SK-N-SH (cell line): Measurements from ENCODE around the gene PYY. TPM values are rescaled to one million over a fixed set of nuclear protein-coding genes. Genes with fewer than 3 reads are reported as not detected.

Experiments
- CTCF ChIA-PET: fragments of 300-600, 350-600 bp; formaldehyde crosslinking; extraction: SDS; loops from one replicate; lab custom pipeline; 2021; lab: Yijun Ruan, JAX
- POLR2A ChIA-PET: fragments of 350-600 bp; sonication (Branson Sonifier 250); formaldehyde crosslinking; extraction: SDS; loops from one replicate; lab custom pipeline; 2020; ENCODE audit warnings: antibody characterized with exemption, inconsistent platforms; lab: Yijun Ruan, JAX
- DNase-seq: peaks from one replicate; pipeline ENCODE4 v3.0.0; 2012
- H2AFZ ChIP-seq: fragments of 200-600 bp; sonication (generic); 2 replicates; pipeline ENCODE4 v1.8.1; 2016; ENCODE audit warnings: antibody characterized with exemption, mild to moderate bottlenecking, low read depth
- H3F3A ChIP-seq: fragments of 200-600 bp; sonication (generic); replicated peaks from 2 replicates; pipeline ENCODE3; 2016; ENCODE audit warnings: antibody characterized with exemption, mild to moderate bottlenecking; ENCODE audit not compliant: insufficient read depth
- H3K27ac ChIP-seq, 2 experiments: fragments of 200-500 bp in 1 of 2; fragments of 200-600 bp in 1 of 2; sonication (Bioruptor generic) in 1 of 2; sonication (generic), shearing (Covaris generic) in 1 of 2; 2 replicates each; pipeline versions ENCODE4 v1.5.1 to v1.6.1; 2014 to 2016; ENCODE audit warnings: low read depth in 2 of 2, inconsistent platforms in 1 of 2, low read length in 1 of 2, mild to moderate bottlenecking in 1 of 2, mixed read lengths in 1 of 2
- H3K27me3 ChIP-seq: fragments of 200-600 bp; sonication (generic), shearing (Covaris generic); 2 replicates; pipeline ENCODE4 v1.6.1; 2016; ENCODE audit warnings: mixed run types; ENCODE audit not compliant: insufficient read depth
- H3K36me3 ChIP-seq, 2 experiments: fragments of 200-500 bp in 1 of 2; fragments of 200-600 bp in 1 of 2; sonication (Bioruptor generic) in 1 of 2; sonication (generic) in 1 of 2; replicated peaks in 1 of 2; 2 replicates each; pipeline versions ENCODE3 to v1.5.1; 2014 to 2016; ENCODE audit warnings: low read length in 1 of 2, mild to moderate bottlenecking in 1 of 2; ENCODE audit not compliant: insufficient read depth in 2 of 2, control insufficient read depth in 1 of 2
- H3K4me1 ChIP-seq, 2 experiments: fragments of 200-500 bp in 1 of 2; fragments of 200-600 bp in 1 of 2; sonication (Bioruptor generic) in 1 of 2; sonication (generic), shearing (Covaris generic) in 1 of 2; 2 replicates each; pipeline versions ENCODE4 v1.5.1 to v1.6.1; 2014 to 2016; ENCODE audit warnings: low read depth in 1 of 2, low read length in 1 of 2, mixed run types in 1 of 2; ENCODE audit not compliant: insufficient read depth in 2 of 2, control insufficient read depth in 1 of 2
- H3K4me2 ChIP-seq: fragments of 200-600 bp; sonication (generic), shearing (Covaris generic); 2 replicates; pipeline ENCODE4 v1.6.1; 2017; ENCODE audit warnings: mixed run types
- H3K4me3 ChIP-seq, 2 experiments: fragments of 200-500 bp in 1 of 2; fragments of 200-600 bp in 1 of 2; sonication (Bioruptor generic) in 1 of 2; sonication (generic), shearing (Covaris generic) in 1 of 2; 2 replicates each; pipeline versions ENCODE4 v1.5.1 to v1.8.1; 2014 to 2016; ENCODE audit warnings: low read depth in 2 of 2, inconsistent platforms in 1 of 2, low read length in 1 of 2, mild to moderate bottlenecking in 1 of 2, mixed read lengths in 1 of 2, moderate library complexity in 1 of 2
- H3K79me2 ChIP-seq: fragments of 200-600 bp; sonication (generic); 2 replicates; pipeline ENCODE4 v1.8.1; 2017; ENCODE audit warnings: mild to moderate bottlenecking; ENCODE audit not compliant: insufficient read depth
- H3K9ac ChIP-seq: fragments of 200-600 bp; sonication (generic); 2 replicates; pipeline ENCODE4 v1.6.1; 2017; ENCODE audit warnings: mixed run types
- H3K9me2 ChIP-seq: fragments of 200-600 bp; sonication (generic); 2 replicates; pipeline ENCODE4 v1.6.1; 2017; ENCODE audit warnings: mixed run types
- H3K9me3 ChIP-seq: fragments of 200-600 bp; sonication (generic); 2 replicates; pipeline ENCODE4 v1.6.1; 2017; ENCODE audit warnings: mixed run types, mild to moderate bottlenecking, moderate library complexity
- H4K20me1 ChIP-seq: fragments of 200-600 bp; sonication (generic); 2 replicates; pipeline ENCODE4 v1.6.1; 2017; ENCODE audit warnings: mild to moderate bottlenecking, mixed run types; ENCODE audit not compliant: insufficient read depth
- CHD2 ChIP-seq: fragments of 150-350 bp; IDR thresholded peaks from 2 replicates; pipeline ENCODE4 v1.6.1; 2018; ENCODE audit warnings: low read length; ENCODE audit not compliant: partially characterized antibody
- CTCF ChIP-seq: fragments of 200-600 bp; sonication (generic); IDR thresholded peaks from 2 replicates; pipeline ENCODE4 v1.6.1; 2017; ENCODE audit warnings: antibody characterized with exemption, mild to moderate bottlenecking, moderate library complexity
- EP300 ChIP-seq, 2 experiments: IDR thresholded peaks; 2 replicates each; pipeline versions ENCODE4 v1.4.0 to v1.6.1; 2012; ENCODE audit warnings: borderline replicate concordance in 1 of 2, low read depth in 1 of 2, low read length in 1 of 2
- GABPA ChIP-seq: IDR thresholded peaks from 2 replicates; pipeline ENCODE4 v1.4.0; 2012; ENCODE audit warnings: low read depth, mild to moderate bottlenecking
- MEF2A ChIP-seq: IDR thresholded peaks from 2 replicates; pipeline ENCODE4 v1.4.0; 2012; ENCODE audit warnings: low read depth, borderline replicate concordance
- NRF1 ChIP-seq: IDR thresholded peaks from 2 replicates; pipeline ENCODE4 v1.6.1; 2012; ENCODE audit warnings: low read depth, mild to moderate bottlenecking, low read length
- PBX3 ChIP-seq: IDR thresholded peaks from 2 replicates; pipeline ENCODE4; 2012
- POLR2AphosphoS5 ChIP-seq: IDR thresholded peaks from 2 replicates; pipeline ENCODE4 v1.6.1; 2012; ENCODE audit warnings: low read depth, low read length
- RCOR1 ChIP-seq: fragments of 150-350 bp; IDR thresholded peaks from 2 replicates; pipeline ENCODE4 v1.6.1; 2017; ENCODE audit warnings: antibody characterized with exemption, low read length
- REST ChIP-seq: IDR thresholded peaks from 2 replicates; pipeline ENCODE4 v1.6.1; 2012; ENCODE audit warnings: mild to moderate bottlenecking, low read depth, low read length, moderate library complexity
- RFX5 ChIP-seq: IDR thresholded peaks from 2 replicates; pipeline ENCODE4 v1.6.1; 2012; ENCODE audit warnings: mild to moderate bottlenecking, improper control_type of control experiment, low read length
- SIN3A ChIP-seq: IDR thresholded peaks from 2 replicates; pipeline ENCODE4 v1.6.1; 2012; ENCODE audit warnings: low read depth, mild to moderate bottlenecking, low read length, moderate library complexity, borderline replicate concordance
- TAF1 ChIP-seq: IDR thresholded peaks from 2 replicates; pipeline ENCODE4 v1.6.1; 2012; ENCODE audit warnings: low read depth, mild to moderate bottlenecking, low read length, moderate library complexity, borderline replicate concordance
- TCF12 ChIP-seq: IDR thresholded peaks from 2 replicates; pipeline ENCODE4 v1.4.0; 2012
- TEAD4 ChIP-seq: IDR thresholded peaks from 2 replicates; pipeline ENCODE4 v1.4.0; 2012; ENCODE audit warnings: mild to moderate bottlenecking, borderline replicate concordance; ENCODE audit not compliant: insufficient read depth
- YY1 ChIP-seq: IDR thresholded peaks from 2 replicates; pipeline ENCODE4 v1.4.0; 2012; ENCODE audit warnings: low read depth, mild to moderate bottlenecking
- WGBS: methylation state at CpG from one replicate; pipeline ENCODE4 v1.1.6; 2017; ENCODE audit warnings: low lambda C conversion rate; 5-methylcytosine and 5-hydroxymethylcytosine counted together
- polyA plus RNA-seq, 3 experiments: library from polyadenylated mRNA; depleted of rRNA; stranded (reverse); fragments of >200 nt; gene quantifications; 2 replicates each; pipeline ENCODE4 v1.2.3, GENCODE V29; 2012

Gene PYY
- polyA plus RNA-seq, 1 of the 3 experiments (the other 2 are of a cell fraction): 0.21 TPM

- Histone ChIP-seq H4K20me1 (no peaks in the 10 kb centered on the region), H3K4me1 (peaks cover 0 to 3% of the 10 kb centered on the region in 2 experiments; a peak in 1 of 4 replicates), H2AFZ (no peak overlapping the region), H3K27me3 (no peaks in the 10 kb centered on the region), H3K9me2 (no peaks in the 10 kb centered on the region), H3K9ac (no peak overlapping the region), H3K27ac (no peak overlapping the region), H3K4me2 (no peak overlapping the region), H3F3A (no peaks in the 10 kb centered on the region), H3K36me3 (no peaks in the 10 kb centered on the region), H3K9me3 (no peaks in the 10 kb centered on the region), H3K4me3 (no peak overlapping the region), H3K79me2 (no peaks in the 10 kb centered on the region)
- CTCF ChIA-PET: interaction anchor here (1.0 to 31.1 kb wide), 4 partner anchors 31 to 146 kb away, joined by 3 to 638 read pairs (median 4); partner anchors contain the start of gene PPY
- DNase-seq: no peak
- POLR2A ChIA-PET: no interaction called here
- WGBS: 95% methylated on average over 14 of the region's 14 CpGs
- no peak for TF ChIP-seq TAF1
- no peak for TF ChIP-seq TCF12
- TF ChIP-seq TEAD4: no peak
- TF ChIP-seq CHD2: no peak
- TF ChIP-seq NRF1: no peak
- TF ChIP-seq POLR2AphosphoS5: no peak
- TF ChIP-seq EP300 (IDR thresholded peaks at IDR 0.05; ENCODE audit: borderline replicate concordance in 1 of 2, low read depth in 1 of 2, low read length in 1 of 2): no peak
- TF ChIP-seq GABPA: no peak
- no peak for TF ChIP-seq YY1
- no peak for TF ChIP-seq RCOR1
- no peak for TF ChIP-seq PBX3
- no peak for TF ChIP-seq SIN3A
- no peak for TF ChIP-seq REST
- TF ChIP-seq RFX5: no peak
Measured at GRCh38 chr17:43992641-43993040, 38.9 kb upstream of the PYY start.

- no peak for TF ChIP-seq EP300 (IDR thresholded peaks at IDR 0.05; ENCODE audit: borderline replicate concordance in 1 of 2, low read depth in 1 of 2, low read length in 1 of 2)
- TF ChIP-seq MEF2A: no peak
- no peak for TF ChIP-seq CTCF
- Histone ChIP-seq H3K4me3 (no peak overlapping the region), H3K79me2 (no peaks in the 10 kb centered on the region), H3K4me2 (no peak overlapping the region), H3K27ac (no peak overlapping the region), H3K9me2 (no peaks in the 10 kb centered on the region), H4K20me1 (no peaks in the 10 kb centered on the region), H3K9ac (no peak overlapping the region), H3K4me1 (peaks cover 0 to 13% of the 10 kb centered on the region in 2 experiments; a peak in 1 of 4 replicates), H3K27me3 (no peaks in the 10 kb centered on the region), H3K36me3 (no peaks in the 10 kb centered on the region), H3K9me3 (no peaks in the 10 kb centered on the region), H3F3A (no peaks in the 10 kb centered on the region), H2AFZ (no peak overlapping the region)
- POLR2A ChIA-PET: no interaction called here
- DNase-seq: no peak
- CTCF ChIA-PET: interaction anchor here (1.3 to 31.1 kb wide), 2 partner anchors 14 to 45 kb away, joined by 5 to 638 read pairs; partner anchors contain the start of gene PPY
- WGBS: 91% methylated on average over 9 of the region's 9 CpGs
Measured at GRCh38 chr17:43988301-43988700, 34.6 kb upstream of the PYY start.
